ENCODE results near the gene SENP1. TPM values are rescaled to one million over a fixed set of nuclear protein-coding genes. Genes with fewer than 3 reads are reported as not detected.

The SENP1 gene
- total RNA-seq, 1 experiment from 2014 or later, result 19.2 TPM

- DNase-seq (ENCODE audit: low read depth, low spot score), result no peak
Observed at GRCh38 chr12:48075832-48076231, 30.0 kb downstream of the SENP1 start.

GRCh38 chr12:48074266-48074665, 31.6 kb downstream of the SENP1 start:
- in situ Hi-C loops (cut with HindIII; ENCODE audit: low pct_unique_long_range_greater_than_20kb, low sequenced_read_pairs), result no loop called here
- no peak for DNase-seq (ENCODE audit: low read depth, low spot score)

More at GRCh38 chr12:48075832-48076231, 30.0 kb downstream of the SENP1 start:
- in situ Hi-C loops (cut with HindIII; ENCODE audit: low pct_unique_long_range_greater_than_20kb, low sequenced_read_pairs), result no loop called here

GRCh38 chr12:48072266-48072665, 33.6 kb downstream of the SENP1 start:
- in situ Hi-C loops (cut with HindIII; ENCODE audit: low pct_unique_long_range_greater_than_20kb, low sequenced_read_pairs), result no loop called here
- DNase-seq (ENCODE audit: low read depth, low spot score), result no peak

- no peak for DNase-seq (ENCODE audit: low read depth, low spot score)
Observed at GRCh38 chr12:48071808-48072207, 34.1 kb downstream of the SENP1 start.

GRCh38 chr12:48070731-48071130, 35.1 kb downstream of the SENP1 start:
- in situ Hi-C loops (cut with HindIII; ENCODE audit: low pct_unique_long_range_greater_than_20kb, low sequenced_read_pairs), result no loop called here

More at GRCh38 chr12:48071808-48072207, 34.1 kb downstream of the SENP1 start:
- in situ Hi-C loops (cut with HindIII; ENCODE audit: low pct_unique_long_range_greater_than_20kb, low sequenced_read_pairs), result no loop called here

GRCh38 chr12:48070033-48070432, 35.8 kb downstream of the SENP1 start:
- no peak for DNase-seq (ENCODE audit: low read depth, low spot score)
- in situ Hi-C loops (cut with HindIII; ENCODE audit: low pct_unique_long_range_greater_than_20kb, low sequenced_read_pairs), result no loop called here

More at GRCh38 chr12:48070731-48071130, 35.1 kb downstream of the SENP1 start:
- no peak for DNase-seq (ENCODE audit: low read depth, low spot score)

- DNase-seq (ENCODE audit: low read depth, low spot score), result no peak
- in situ Hi-C loops (cut with HindIII; ENCODE audit: low pct_unique_long_range_greater_than_20kb, low sequenced_read_pairs), result no loop called here
Observed at GRCh38 chr12:48069241-48069640, 36.6 kb downstream of the SENP1 start.

- no peak for DNase-seq (ENCODE audit: low read depth, low spot score)
- in situ Hi-C loops (cut with HindIII; ENCODE audit: low pct_unique_long_range_greater_than_20kb, low sequenced_read_pairs), result no loop called here
Observed at GRCh38 chr12:48068457-48068856, 37.4 kb downstream of the SENP1 start.

GRCh38 chr12:48067250-48067938, 38.5 kb downstream of the SENP1 start:
- no peak for DNase-seq (ENCODE audit: low read depth, low spot score)
- in situ Hi-C loops (cut with HindIII; ENCODE audit: low pct_unique_long_range_greater_than_20kb, low sequenced_read_pairs), result no loop called here

GRCh38 chr12:48065041-48065440, 40.8 kb downstream of the SENP1 start:
- in situ Hi-C loops (cut with HindIII; ENCODE audit: low pct_unique_long_range_greater_than_20kb, low sequenced_read_pairs), result no loop called here
- no peak for DNase-seq (ENCODE audit: low read depth, low spot score)

- no peak for DNase-seq (ENCODE audit: low read depth, low spot score)
- in situ Hi-C loops (cut with HindIII; ENCODE audit: low pct_unique_long_range_greater_than_20kb, low sequenced_read_pairs), result no loop called here
Observed at GRCh38 chr12:48063530-48063929, 42.3 kb downstream of the SENP1 start.

- in situ Hi-C loops (cut with HindIII; ENCODE audit: low pct_unique_long_range_greater_than_20kb, low sequenced_read_pairs), result no loop called here
- DNase-seq (ENCODE audit: low read depth, low spot score), result peak; percentile 82
Observed at GRCh38 chr12:48061938-48062719, 43.8 kb downstream of the SENP1 start.

- DNase-seq (ENCODE audit: low read depth, low spot score), result no peak
- in situ Hi-C loops (cut with HindIII; ENCODE audit: low pct_unique_long_range_greater_than_20kb, low sequenced_read_pairs), result no loop called here
Observed at GRCh38 chr12:48060474-48060873, 45.4 kb downstream of the SENP1 start.

GRCh38 chr12:48058771-48059170, 47.1 kb downstream of the SENP1 start:
- no peak for DNase-seq (ENCODE audit: low read depth, low spot score)
- in situ Hi-C loops (cut with HindIII; ENCODE audit: low pct_unique_long_range_greater_than_20kb, low sequenced_read_pairs), result no loop called here

GRCh38 chr12:48054955-48055821, 50.7 kb downstream of the SENP1 start:
- DNase-seq (ENCODE audit: low read depth, low spot score), result no peak
- in situ Hi-C loops (cut with HindIII; ENCODE audit: low pct_unique_long_range_greater_than_20kb, low sequenced_read_pairs), result no loop called here

GRCh38 chr12:48053883-48054282, 52.0 kb downstream of the SENP1 start:
- no peak for DNase-seq (ENCODE audit: low read depth, low spot score)
- in situ Hi-C loops (cut with HindIII; ENCODE audit: low pct_unique_long_range_greater_than_20kb, low sequenced_read_pairs), result no loop called here

GRCh38 chr12:48053122-48053521, 52.8 kb downstream of the SENP1 start:
- no peak for DNase-seq (ENCODE audit: low read depth, low spot score)
- in situ Hi-C loops (cut with HindIII; ENCODE audit: low pct_unique_long_range_greater_than_20kb, low sequenced_read_pairs), result no loop called here

- in situ Hi-C loops (cut with HindIII; ENCODE audit: low pct_unique_long_range_greater_than_20kb, low sequenced_read_pairs), result no loop called here
Observed at GRCh38 chr12:48051681-48052080, 54.2 kb downstream of the SENP1 start.

More at GRCh38 chr12:48051681-48052080, 54.2 kb downstream of the SENP1 start:
- no peak for DNase-seq (ENCODE audit: low read depth, low spot score)

Measured in SK-MEL-5 (cell line).